NCI-H2107 (cell line): ENCODE measurements around the gene ZNF296.
"Not testable (repeated sequence)": the region's sequence is repeated elsewhere in the genome, so short reads cannot be mapped to it uniquely, and the experiment has no call there.

ENCODE experiments used
- DNase-seq: peaks from one replicate; lab custom pipeline; 2025; lab: John Stamatoyannopoulos, UW

The ZNF296 gene

DNA sequence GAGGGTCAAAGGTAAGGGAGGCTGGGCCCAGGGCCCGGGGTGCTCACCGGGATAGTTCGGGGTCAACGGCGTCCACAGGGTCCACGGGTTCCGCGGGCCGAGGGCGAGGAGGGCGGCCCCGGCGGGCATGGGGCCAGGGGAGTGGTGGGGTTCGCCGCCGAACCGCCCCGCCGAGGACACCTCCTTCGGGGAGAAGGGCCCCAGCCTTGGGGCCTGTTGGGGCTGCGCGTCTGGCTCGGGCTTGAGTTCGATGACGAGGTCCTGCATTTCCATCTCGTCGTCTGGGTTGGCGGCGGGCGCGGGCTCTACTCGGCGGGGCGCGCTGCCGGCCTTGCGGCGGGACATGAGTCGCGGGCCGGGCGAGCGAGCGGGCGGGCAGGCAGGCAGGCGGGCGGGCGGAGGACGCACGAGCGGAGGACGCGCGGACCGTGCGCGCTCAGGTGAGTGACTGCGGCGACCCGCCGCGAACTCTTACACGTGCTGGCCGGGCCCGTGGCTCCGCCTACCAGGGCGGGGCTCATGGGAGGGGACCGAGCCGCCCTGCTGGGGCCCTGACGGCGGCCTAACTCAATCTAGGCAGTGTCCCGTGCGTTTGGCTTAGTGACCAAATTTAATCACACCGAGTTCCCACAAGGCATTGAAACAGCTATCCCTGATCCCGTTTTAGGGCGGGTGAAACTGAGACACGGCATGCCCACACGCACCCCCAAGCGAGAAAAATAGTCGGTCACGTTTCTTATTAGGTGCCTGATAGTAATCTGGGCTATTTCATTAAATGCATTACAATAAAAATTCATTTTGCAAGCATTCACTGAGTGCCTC is at the start of gene ZNF296:
TSS of gene ZNF296 (minus strand) at position 450 of the 822 bp plus-strand sequence. CDS start at position 345, 105 bp downstream.
- DNase-seq, result no peak

DNA sequence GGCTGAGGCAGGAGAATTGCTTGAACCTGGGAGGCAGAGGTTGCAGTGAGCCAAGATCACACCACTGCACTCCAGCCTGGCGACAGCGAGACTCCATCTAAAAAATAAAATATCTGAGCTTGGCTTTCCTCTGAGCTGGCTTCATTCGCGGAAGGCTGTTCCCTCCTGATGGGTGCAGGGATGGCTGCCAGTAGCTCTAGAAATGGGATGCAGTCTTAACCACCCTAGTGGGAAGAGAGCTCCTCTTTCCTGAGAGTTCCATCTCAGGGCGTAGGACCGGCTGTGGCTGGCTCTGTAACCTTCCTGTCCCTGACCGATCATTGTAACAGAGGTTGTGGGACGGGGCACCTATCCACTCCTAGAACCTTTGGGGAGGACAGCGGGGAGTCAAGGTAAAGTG is 49.1 kb upstream of the ZNF296 start:
- no peak for DNase-seq

DNA sequence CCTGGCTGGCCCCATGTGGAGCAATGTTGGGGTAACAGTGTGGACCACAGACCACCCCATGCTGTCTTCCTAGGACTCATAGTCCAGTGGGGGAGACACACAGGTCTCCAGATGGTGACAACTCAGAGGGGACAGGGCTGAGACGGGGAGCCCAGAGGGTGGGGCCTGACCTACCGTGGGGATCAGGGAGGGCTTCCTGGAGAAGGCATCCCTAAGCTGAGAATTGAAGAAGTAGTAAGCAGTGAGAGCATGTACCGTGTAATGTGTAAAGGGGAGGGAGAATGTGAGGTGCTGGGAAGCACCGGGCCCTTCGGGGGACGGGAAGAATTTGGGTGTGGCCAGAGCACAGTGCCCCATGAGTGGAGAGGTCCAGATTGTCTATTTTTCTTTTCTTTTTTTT is 47.7 kb upstream of the ZNF296 start:
- DNase-seq, result no peak

DNA sequence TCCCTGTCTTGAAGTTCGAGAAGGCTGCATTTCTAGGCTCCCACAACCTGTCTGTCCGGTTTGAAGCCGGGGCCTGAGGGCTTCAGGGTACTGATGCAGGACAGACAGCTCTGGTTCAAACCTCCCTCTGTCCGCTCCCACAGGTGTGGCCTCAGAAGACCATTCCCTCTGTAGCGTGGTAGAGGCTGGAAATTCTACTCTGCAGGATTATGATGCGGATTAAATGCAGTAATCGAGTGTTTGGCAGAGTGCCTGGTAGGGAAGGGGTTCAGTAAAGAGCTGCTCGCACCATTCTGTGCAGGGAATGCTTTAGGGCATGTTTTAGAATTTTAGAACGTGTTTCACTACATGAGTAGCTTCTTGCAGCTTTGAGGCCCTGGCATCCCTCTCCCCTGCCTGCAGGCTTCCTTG is 47.2 kb upstream of the ZNF296 start:
- DNase-seq, result no peak

DNA sequence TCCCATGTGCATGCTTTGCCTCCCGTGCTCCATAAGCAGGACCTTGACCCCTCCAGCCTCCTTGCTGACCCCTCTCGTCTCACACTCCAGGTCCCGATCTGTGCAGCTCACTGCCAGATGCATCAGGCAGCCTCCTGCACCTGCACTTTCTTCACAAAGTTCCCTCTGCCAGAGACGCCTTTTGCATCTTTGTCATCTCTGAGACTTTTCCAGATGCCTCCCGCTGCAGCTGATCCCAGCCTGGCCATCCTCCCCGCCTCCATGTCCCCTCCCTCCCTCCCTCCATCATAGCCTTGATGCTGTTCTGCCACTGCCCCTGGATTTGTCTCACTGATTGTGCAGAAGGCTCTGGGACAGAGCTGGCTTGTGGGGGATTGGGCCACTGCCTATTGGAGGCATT is 46.6 kb upstream of the ZNF296 start:
- DNase-seq, result no peak

DNA sequence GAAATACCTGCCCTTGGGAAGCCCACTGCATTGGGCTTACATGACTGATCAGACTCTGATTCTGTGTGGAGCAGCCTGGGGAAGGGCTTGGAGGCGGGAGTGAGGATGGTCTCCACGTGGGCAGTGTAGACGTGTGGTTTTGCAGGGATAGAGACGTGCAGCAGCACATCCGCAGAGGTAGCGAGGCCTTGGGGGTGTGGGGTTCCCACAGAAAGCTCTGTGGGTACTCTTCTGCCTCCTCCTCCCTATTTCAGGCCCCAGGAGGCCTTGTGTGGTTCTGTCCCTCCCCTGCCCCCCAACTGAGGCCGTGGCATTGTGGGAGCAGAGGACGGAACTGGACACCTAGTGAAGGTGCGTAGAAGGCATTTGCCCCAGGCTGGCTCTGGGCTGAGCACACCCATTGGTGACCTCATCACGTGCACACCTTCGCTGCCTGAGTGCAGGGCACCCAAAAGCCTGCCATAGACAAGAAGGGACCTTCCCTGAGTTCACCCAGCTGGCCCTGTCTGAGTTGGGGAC is 45.6 kb upstream of the ZNF296 start:
- DNase-seq, result no peak

DNA sequence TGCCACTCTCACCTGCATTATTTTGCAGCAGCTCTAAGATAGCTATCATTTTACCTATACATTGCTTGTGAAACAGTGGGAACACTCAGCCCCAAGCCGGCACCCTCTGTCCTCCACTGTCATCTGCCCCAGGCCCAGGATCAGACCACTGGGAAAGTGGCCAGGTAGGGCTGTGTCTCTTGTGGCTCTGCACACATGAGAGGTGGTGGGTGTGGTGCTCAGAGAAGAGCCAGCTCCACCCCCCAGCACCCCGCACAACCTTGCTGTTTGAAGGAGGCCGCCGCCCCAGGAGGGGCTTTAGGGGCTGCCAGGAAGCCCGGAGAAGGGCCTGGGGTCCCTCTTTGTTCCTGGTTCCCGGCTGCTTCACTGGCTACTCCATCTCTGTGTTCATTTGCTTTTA is 43.3 kb upstream of the ZNF296 start:
- no peak for DNase-seq

DNA sequence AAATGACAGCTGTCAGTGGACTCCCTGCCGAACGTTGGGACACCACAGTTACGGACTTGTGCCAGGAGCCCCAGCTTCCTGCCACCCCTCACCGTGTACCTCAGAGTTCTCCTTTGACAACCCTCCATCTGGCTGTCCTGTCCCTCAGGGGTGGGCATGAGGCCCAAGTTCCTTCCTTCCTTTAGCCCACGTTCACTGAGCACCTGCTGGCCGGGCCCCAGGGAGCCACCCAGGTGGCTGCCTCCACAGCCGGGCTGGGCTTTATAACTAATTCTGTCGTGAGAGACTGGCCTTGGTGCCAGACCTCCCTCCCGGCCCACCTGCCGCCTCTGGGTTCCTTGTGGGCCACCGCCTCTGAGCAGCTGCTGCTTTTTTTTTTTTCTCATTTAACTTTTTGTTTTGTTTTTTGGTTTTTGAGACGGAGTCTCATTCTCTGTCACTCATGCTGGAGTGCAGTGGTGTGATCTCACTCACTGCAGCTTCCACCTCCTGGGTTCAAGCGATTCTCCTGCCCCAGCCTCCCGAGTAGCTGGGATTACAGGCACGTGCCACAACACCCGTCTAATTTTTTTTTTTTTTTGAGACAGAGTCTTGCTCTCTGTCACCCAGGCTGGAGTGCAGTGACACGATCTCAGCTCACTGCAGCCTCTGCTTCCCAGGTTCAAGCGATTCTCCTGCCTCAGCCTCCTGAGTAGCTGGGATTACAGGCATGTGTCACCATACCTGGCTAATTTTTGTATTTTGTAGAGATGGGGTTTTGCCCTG is 42.5 kb upstream of the ZNF296 start:
- not testable (repeated sequence) for DNase-seq

DNA sequence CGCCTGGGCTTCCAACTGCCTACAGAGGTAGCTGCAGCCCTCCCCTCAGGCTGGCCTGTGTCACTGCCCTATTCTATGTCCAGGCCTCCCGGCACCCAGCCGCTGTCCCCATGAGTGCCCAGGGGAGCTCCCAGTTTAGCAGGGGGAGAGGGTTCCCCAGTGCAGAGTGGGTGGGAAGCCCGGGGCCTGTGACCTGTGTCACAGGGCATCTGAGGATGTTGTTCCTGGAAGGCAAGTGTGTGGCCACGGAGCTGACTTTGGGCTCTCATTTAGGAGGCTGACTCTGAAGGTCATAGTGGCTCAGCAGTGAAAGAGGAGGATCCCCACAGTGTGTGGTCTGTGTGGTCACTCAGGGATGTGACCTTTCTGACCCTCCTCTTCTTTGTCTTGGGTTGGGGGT is 41.8 kb upstream of the ZNF296 start:
- DNase-seq, result no peak

DNA sequence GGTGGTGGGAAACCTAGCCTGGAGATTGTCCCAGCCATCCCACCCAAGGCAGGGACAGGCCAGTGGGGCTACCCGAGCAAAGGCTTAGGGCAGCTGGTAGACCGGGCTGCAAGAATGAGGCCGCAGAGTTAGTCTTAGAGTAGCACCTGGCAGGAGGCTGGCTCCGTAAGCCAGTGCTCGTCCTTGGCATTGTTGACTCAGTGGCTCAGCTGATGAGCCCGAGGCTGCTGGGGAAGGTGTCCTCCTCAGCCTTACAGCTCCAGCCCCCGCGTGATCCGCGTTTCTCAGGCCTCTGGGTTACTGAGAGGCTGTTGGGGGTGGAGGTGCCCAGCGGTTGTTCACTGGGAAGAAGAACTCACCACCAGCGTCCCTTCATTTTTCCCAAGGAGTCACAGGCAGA is 41.4 kb upstream of the ZNF296 start:
- no peak for DNase-seq

DNA sequence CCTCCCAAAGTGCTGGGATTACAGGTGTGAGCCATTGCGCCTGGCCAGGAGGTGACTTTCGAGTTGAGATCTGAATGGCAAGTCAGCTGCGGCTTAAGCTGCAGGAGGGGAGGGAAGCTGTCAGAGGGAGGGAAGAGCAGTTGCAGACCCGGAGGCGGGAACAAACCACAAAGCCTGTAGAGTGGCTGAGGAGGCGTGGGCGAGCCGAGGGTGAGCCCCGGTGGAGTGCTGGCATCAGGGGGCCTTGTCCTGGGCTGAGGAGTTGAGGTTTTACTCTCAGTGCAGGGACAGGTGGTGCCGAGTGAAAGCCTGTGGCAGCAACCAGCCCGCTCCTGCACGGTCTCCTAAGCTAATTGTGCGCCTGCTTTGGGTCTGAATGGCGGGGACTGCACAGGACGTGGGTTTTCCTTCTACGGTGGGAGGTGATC is 40.9 kb upstream of the ZNF296 start:
- peak; percentile 83 for DNase-seq

DNA sequence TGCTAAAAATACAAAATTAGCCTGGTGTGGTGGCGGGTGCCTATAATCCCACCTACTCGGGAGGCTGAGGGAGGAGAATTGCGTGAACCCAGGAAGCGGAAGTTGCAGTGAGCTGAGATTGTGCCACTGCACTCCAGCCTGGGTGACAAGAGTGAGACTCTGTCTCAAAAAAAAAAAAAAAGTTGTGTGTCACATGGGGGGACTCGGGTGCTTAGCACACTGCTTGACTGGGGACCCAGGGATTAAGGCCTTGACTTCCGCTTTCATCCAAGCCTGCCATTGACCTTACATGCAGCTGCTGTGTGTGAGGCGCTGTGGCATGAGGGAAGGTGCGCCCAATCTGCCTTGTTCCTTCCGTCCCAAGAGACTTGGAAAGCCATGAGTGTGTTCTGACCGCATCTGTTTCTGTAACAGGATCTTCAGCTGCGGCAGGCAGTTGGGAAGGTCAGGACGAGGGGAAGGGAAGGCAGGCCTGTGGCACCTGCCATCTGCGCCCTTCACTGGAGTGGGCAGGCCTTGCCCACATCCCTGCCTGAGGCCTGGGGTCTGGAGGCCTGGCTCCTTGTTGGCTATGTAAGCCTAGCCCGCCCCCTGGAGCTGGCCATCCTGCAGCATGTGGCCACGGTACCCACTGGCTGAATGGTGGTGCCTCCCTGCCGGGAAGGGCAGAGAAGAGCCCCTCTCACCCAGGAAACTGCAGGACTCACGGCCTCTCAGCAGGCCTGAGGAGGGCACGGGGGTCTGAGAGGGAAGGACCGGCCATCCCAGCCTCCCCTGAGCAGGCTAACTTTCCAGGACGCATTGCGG is 39.7 kb upstream of the ZNF296 start:
- DNase-seq, result peak; percentile 81

DNA sequence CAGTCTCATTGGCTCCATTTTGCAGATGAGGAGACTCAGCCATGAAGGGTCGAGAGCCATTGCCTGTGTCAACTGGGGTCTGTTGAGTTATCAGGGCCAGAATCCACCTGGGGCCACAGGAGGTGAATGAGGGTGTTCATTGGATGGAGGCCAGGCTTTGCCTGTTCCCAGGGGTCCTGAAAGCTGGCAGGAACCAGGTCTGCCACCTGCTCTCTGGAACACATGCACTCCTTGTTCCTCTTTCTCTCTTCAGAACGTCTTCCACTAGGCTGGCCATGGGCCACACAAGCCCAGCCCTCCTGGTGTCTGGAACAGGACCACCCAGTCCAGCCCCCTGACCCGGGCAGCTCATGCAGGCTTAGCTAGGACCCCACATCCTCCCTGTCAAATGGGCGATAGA is 37.8 kb upstream of the ZNF296 start:
- no peak for DNase-seq

DNA sequence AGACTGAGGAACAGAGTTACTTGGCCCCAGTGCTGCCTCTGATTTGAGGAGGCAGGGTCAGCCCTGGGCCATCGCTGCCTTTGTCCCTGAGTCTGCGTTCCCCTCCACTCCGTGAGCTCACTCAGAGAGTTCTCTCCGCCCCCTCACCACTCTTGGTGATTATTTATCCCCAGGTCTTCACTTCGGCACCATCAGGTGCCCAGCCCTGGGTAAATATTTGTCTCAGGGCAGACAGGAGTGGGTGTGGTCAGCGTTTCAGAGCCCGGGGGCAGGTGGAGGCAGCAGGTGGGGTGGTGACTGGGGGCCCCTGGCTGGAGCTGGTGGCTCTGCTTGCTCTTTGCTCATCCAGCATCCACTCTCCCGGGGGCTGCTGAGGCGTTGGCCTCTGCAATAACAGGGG is 37.4 kb upstream of the ZNF296 start:
- peak; percentile 64 for DNase-seq

DNA sequence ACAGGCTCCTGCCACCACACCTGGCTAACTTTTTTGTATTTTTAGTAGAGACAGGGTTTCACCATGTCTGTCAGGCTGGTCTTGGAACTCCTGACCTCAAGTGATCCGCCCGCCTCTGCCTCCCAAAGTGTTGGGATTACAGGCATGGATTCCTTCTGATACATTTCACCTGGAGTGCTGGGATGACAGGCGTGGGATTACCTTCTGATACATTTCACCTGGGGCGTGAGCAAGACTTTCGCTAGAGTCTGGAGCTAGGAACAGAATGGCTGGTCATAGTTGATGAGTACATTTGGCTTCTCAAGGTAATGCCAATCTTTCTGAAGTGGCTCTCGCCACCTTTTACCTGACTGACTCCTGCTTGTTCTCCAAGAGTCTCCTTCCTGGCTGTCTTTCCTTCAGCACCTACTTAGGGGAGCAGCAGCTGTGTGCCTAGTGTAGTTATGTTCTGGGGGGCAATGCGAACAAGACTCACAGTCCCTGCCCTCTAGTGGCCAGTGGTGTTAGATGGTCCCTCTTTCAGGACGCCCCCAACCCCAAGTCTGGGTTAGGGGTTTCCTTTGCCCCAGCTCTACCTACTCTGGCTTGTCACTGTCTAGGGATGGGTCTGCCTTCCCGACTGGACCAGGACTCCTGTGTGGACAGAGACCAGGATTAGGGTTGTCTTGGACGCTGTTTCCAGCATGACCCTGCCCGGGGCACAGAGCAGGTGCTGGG is 36.0 kb upstream of the ZNF296 start:
- DNase-seq, result no peak

DNA sequence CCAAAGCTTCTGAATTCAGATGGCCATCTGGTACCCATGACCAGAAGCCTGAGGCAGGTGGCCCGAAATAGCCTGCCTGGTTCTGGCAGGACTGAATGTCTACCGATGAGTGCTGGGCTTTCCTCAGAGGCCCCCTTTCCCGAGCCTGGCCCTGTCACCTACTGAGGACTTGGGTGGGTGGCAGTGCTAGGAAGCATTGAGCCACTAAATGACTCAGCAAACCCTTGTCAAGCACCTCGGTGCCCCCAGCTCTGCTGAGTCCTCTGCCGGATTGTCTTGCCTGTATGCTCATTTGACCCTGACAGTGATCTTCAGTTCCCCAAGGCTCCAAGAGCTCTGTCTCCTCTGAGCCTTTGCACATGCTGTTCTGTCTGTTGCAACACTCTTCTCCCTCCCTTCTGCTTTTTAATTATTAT is 34.6 kb upstream of the ZNF296 start:
- no peak for DNase-seq

DNA sequence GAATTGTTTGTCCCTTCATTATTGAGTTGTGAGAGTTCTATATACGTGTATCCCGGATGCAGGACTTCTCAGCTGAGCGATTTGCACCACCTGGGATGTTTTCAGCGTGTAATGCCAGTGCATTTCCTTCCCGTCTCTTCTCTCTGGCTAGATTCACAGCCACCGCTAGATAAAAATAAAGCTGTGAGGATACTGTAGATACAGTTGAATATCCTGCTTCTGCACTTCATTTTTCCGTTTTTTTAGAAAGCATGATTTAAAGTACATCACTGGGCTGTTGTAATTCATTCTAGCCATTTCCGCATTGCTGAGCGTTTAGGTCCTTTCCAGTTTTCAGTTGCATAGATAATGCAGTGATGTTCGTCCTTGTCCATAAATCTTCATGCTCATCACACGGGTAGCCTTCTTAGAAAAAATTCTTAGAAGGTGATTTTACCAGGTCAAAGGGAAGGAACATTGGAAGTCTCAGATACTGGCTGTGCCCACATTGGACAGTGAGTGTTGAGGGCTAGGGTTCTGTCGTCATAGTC is 31.4 kb upstream of the ZNF296 start:
- no peak for DNase-seq

DNA sequence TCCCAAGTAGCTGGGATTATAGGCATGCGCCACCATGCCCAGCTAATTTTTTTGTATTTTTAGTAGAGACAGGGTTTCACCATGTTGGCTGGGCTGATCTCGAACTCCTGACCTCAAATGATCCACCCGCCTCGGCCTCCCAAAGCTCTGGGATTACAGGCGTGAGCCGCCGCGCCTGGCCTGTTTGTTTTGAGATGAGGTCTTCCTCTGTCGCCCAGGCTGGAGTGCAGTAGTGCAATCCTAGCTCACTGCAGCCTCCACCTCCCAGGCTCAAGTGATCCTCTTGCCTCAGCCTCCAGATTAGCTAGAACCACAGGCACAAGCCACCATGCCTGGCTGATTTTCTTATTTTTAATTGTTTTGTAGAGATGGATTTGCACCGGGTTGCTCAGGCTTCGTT is 30.1 kb upstream of the ZNF296 start:
- not testable (repeated sequence) for DNase-seq

DNA sequence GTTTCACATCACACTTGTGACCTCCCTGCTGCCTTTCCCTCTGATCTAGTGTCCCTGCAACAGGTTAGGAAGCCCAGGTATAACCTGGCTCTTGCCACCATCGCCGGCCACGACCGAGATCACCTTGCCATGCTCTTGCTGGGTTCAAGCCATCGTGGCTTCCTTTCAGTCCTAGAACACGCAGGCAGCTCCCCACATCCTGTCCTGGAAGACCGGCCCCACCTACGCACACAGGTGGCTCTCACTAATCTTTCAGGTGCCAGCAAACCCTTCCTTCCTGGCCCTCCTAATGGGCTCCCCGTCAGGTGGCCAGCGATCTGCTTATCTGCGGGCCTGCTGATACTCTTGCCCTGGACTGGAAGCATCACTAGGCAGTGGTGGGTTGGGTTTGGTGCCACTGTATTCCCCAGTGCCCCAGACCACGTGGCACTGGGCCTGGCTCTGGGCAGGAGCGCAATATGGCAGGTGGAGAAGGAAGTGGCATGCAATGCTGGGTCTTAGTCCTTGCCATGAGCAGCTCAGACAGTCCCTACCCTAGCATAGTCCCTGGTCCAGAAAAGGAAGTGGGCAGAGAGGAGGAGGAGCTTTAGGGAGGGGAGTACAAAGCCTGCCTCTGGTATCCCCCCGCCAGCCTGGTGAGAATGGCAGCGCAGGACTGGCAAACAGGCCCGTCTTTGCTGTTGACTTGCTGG is 28.5 kb upstream of the ZNF296 start:
- no peak for DNase-seq

DNA sequence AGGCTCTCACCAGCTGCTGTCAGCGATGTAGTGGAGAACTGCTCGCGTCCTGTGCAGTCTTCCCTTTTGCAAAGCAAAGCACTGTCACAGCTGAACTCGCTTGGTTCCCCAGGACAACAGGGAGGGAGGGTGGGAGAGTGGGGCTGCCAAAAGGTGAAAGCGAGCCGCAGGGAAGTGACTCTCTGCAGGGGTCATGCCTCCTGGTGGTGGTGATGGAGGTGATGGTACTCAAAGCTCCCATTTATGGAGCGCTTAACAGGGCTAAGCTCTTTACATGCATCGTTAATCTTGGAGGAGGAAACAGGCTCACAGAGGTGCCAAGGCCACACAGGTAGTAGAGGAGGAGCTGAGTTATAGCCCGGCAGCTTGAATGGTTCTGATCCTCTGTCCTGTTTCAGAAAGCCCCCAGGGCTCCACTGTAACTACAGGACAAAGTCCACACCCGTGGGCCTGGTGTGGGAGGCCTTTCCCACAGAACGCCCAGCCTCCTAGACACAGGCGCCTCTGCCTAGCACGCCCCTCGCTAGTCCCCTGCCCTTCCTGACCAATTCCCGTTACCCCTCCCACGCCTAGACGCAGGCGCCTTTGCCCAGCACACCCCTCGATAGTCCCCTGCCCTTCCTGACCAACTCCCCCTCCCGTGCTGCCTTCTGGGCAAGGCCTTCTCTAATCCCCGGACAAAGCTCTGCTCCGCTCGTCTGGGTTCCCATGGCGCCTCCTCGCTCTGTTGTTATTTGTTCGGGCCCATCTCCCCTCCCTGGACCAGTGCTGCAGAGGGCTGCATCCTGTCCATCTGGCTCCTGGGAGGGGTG is 27.4 kb upstream of the ZNF296 start:
- peak; percentile 68 for DNase-seq
